ENCODE measurements around the gene FANK1.

FANK1 gene

GRCh38 chr10:126042354-126042753, 146.0 kb downstream of the FANK1 start:
- TF ChIP-seq SNAI2 (CRISPR knock-in tag; IDR thresholded peaks at IDR 0.05) (no peak), ZFP3 (CRISPR knock-in tag; IDR thresholded peaks at IDR 0.05) (no peak), TCF4 (CRISPR knock-in tag; IDR thresholded peaks at IDR 0.05; ENCODE audit: borderline replicate concordance) (no peak), GLIS3 (CRISPR knock-in tag; IDR thresholded peaks at IDR 0.05) (no peak), CSDC2 (CRISPR knock-in tag; IDR thresholded peaks at IDR 0.05) (no peak), PATZ1 (CRISPR knock-in tag; IDR thresholded peaks at IDR 0.05; ENCODE audit: borderline replicate concordance) (no peak), TSHZ2 (CRISPR knock-in tag; IDR thresholded peaks at IDR 0.05) (no peak), POU6F1 (CRISPR knock-in tag; IDR thresholded peaks at IDR 0.05; ENCODE audit: borderline replicate concordance, low read depth) (no peak), ZNF70 (CRISPR knock-in tag; IDR thresholded peaks at IDR 0.05) (no peak), RARB (CRISPR knock-in tag; IDR thresholded peaks at IDR 0.05) (no peak), CREB5 (CRISPR knock-in tag; IDR thresholded peaks at IDR 0.05; ENCODE audit: low read depth) (no peak), ARNTL (CRISPR knock-in tag; IDR thresholded peaks at IDR 0.05; ENCODE audit: borderline replicate concordance, low read depth) (no peak), ISL1 (CRISPR knock-in tag; IDR thresholded peaks at IDR 0.05) (no peak), ZFP30 (CRISPR knock-in tag; IDR thresholded peaks at IDR 0.05) (no peak), ZC3H10 (CRISPR knock-in tag; IDR thresholded peaks at IDR 0.05) (no peak), PPARA (CRISPR knock-in tag; IDR thresholded peaks at IDR 0.05; ENCODE audit: borderline replicate concordance) (no peak), ZNF565 (CRISPR knock-in tag; conservative IDR thresholded peaks at IDR 0.05; ENCODE audit: low read depth) (no peak), ZNF8 (CRISPR knock-in tag; IDR thresholded peaks at IDR 0.05) (no peak), ESRRG (CRISPR knock-in tag; IDR thresholded peaks at IDR 0.05) (no peak), TOX (CRISPR knock-in tag; IDR thresholded peaks at IDR 0.05; ENCODE audit: borderline replicate concordance) (no peak)
- ATAC-seq: no peak

GRCh38 chr10:126042906-126043305, 146.5 kb downstream of the FANK1 start:
- no peak for ATAC-seq
- TF ChIP-seq CSRNP3 (CRISPR knock-in tag; IDR thresholded peaks at IDR 0.05) (no peak), RARB (CRISPR knock-in tag; IDR thresholded peaks at IDR 0.05) (no peak), PATZ1 (CRISPR knock-in tag; IDR thresholded peaks at IDR 0.05; ENCODE audit: borderline replicate concordance) (no peak), TOX (CRISPR knock-in tag; IDR thresholded peaks at IDR 0.05; ENCODE audit: borderline replicate concordance) (no peak), SNAI2 (CRISPR knock-in tag; IDR thresholded peaks at IDR 0.05) (no peak), ZNF8 (CRISPR knock-in tag; IDR thresholded peaks at IDR 0.05) (no peak)

Measured in SK-N-SH treated with all-trans-retinoic acid at 6 μM for 48 hours (cell line).